Ramos (cell line): ENCODE measurements around the gene TMEM38A.

Experiments
- in situ Hi-C: fragments of 300-500 bp; cut with MboI; formaldehyde crosslinking; loops from one replicate; pipeline ENCODE4 v1.14.3; 2022; ENCODE audit warnings: low sequenced_read_pairs; ENCODE audit not compliant: unreplicated experiment

Gene TMEM38A, protein sequence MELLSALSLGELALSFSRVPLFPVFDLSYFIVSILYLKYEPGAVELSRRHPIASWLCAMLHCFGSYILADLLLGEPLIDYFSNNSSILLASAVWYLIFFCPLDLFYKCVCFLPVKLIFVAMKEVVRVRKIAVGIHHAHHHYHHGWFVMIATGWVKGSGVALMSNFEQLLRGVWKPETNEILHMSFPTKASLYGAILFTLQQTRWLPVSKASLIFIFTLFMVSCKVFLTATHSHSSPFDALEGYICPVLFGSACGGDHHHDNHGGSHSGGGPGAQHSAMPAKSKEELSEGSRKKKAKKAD

DNA sequence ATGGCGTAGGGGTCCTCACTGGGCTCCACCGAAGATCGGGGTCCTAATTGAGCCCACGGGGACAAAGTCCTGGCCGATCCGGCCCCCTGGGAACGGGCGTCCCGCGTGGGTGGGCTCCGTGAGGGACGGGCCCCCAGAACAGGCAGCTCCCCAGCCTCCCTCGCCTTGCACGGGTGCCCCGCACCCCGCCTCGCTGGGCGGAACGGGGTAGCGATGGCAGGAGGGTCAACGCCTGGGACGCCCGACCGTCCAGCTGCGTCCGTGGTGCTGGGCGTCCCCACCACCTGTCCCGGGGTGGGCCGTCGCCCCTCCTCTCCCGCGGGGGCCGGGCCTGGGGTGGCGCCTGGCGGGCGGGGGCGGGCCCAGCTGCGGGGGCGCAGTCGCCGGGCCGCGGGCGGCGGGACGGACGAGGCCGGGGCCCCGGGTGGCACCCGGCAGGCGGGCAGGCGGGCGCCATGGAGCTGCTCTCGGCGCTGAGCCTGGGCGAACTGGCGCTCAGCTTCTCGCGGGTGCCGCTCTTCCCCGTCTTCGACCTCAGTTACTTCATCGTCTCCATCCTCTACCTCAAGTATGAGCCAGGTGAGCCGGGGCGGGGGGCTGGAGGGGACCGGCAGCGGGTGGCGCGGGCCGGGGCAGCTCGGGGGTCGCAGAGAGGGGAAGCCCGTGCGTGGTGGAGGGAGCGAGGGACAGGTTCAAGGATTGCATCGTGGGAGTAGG, at the start of gene TMEM38A:
TMEM38A (plus strand) TSS at position 377 of the 717 bp plus-strand sequence; CDS start at position 456, 79 bp downstream.
- in situ Hi-C loops = no loop called here

DNA sequence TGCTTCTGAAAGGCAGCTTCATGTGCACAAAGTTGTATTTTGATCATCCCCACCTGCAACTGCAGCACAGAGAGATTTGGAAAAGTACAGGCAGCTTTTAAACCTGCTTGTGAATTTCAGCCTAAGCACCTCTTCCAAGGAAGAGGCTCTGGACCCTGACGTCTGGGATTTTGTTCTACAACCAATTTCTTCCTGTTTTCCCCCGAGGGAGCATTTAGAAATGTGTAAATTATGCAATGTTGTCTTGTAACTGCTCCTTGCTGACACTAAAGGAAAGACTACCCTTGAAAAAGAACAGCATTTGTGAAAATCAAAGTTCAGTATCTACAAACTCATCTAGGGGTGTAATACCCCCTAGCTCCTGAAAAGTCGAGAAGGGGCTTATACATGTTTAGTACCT, 48.3 kb upstream of the TMEM38A start:
- in situ Hi-C loops = no loop called here

DNA sequence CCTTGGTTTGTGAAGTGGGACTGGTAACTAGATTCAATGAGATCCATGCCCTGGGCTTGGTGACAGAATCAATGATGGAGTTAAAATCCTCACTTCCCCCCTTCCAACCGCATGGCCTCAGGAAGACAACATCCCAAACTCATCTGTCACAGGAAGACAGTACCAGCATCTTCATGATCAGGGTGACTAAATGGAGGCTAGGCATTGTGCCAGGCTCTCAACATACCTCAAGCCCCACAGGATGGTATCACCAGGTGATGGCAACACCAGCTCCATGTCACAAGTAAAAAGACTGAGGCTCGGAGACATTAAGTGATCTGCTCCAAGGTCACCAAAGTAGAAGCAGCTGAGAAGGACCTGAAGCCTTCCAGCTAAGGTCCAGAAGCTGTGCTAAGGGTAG, 47.1 kb upstream of the TMEM38A start:
- in situ Hi-C loops = no loop called here

DNA sequence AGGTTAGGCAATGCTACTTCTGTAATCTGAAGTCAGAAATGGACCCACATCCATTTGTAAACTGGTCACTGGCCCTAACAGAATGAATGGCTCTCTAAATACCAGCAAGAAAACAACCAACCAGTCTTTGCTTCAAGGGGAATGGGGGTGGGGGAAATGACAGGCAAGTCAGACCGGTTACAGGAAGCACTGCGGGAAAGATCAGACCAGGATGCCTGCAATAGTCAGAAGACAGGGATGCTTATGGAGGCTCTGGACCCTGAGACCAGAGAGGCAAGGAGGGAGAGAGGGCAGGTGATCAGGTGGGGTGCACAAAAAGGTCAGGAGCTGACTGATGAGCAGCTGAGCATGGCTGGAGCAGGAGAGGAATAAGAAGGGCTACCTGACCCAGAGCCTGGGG, 46.0 kb upstream of the TMEM38A start:
- in situ Hi-C loops = no loop called here

DNA sequence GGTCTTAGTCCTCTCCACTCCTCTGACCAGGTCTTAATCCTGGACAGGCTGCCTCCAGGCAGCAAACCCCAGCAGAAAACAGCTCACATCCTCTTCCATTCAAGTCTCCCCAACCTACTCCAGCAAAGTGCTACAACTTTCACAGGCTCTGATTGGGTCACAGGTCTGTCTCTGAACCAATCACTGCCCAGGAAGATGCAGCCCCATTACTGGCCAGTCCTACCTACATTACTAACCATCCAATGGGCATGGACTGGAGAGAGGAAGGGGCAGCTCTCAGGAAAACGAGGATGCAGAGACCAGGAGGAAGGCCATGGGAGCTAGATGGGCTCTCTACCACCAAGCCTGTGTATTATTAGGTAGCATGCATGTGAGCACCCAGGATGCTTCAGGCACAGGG, 45.1 kb upstream of the TMEM38A start:
- in situ Hi-C loops = no loop called here

DNA sequence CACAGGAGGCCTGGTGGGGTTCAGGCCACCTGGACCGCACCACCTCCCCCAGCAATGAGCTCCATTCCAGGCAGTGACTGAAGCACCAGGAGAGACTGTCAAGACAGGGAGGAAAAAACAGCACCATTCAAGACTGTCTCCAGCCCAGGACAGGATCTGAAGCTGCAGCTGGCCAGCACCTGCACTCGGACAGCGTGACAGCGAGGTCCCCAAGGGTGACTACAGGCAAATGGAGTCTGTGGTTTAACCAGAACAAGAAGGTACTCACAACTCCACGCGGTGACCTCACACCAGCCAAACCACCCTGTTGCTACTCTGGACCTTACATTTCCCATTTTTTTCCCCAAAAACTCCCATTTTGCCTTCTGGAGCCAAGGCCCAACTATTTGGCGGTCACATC, 42.7 kb upstream of the TMEM38A start:
- in situ Hi-C loops = no loop called here

DNA sequence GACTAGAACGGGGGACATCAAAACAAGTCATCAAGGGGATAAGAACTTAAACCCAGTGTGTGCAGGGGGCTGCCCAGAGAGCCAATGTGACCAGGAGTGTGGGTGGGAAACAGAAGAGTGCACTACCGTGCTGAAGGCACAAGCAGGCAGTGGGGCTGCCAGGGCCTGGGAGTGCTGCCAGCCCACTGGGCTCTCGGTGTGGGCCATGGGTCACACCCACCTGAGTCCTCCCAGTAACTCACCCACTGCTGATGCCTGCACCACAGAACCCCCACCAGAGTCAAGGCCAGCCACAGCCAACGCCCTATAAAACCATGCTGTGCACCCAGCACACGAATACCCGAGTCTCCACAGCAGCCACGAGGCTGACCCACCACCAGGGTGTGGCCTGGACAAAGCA, 41.5 kb upstream of the TMEM38A start:
- in situ Hi-C loops = no loop called here

DNA sequence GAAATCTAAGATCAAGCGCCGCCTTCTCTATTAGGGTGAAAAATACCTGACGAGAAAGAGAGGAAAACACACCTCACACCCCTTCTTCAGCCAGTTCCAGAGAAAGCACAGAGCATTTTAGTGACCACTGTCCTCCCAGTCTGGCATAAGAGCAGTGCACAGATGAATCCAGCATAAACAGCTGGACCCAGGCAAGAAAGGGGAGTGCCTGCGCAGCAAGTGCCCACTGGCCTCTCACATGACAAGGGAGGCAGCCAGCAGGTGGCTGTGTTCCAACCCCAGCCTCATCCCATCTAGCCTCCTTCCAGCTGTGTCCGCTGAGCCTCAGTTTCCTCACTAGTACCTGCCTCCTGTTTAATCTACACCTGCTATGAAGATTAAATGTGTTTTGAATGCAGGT, 40.9 kb upstream of the TMEM38A start:
- in situ Hi-C loops = no loop called here

DNA sequence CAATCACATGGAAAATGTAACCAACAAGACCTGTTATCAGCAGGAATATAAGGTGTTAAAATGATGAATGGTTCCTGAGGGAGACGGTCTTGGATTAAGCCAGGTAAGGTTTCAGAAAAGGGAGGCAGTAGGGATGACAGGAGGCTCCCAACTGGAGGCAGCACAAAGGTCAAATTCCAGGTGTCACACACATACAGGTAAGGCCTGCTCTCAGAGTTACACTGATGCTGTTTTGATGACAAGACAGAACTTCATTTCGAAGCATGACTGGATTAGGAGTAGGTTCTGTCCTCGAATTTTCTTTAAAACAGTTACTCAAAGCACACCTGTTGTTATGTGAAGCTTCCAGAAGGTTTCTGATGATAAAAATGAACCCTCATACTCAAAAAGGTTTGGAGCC, 40.4 kb upstream of the TMEM38A start:
- in situ Hi-C loops = no loop called here

DNA sequence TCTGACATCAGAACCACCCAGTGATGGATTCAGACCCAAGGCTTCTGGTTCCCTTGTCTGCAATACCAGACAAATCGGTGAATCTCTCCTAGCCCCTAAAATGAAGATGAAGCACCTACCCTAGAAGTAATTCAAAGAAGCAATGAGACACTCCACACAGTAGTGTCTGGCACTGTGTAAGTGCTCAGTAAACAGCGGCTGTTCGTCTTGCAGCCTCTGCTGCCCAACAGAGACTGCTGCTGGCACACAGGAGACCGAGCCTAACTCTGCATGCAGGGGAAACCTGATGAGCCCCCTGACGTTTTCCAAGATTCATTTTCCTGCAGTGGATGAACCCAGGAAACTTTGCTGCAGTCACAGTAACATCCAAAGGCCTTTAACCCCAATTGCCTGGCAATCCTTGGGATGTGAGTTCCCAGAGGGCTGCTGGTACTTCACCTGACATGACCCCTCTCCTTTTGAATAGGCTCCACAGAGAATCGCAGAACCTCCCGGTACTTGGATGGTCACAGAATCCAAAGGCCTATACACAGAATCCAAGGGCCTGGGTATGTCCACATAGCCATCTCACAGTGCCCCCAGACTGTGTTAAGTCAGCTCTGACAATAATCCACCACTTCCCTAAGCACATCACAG, 39.7 kb upstream of the TMEM38A start:
- in situ Hi-C loops = no loop called here

DNA sequence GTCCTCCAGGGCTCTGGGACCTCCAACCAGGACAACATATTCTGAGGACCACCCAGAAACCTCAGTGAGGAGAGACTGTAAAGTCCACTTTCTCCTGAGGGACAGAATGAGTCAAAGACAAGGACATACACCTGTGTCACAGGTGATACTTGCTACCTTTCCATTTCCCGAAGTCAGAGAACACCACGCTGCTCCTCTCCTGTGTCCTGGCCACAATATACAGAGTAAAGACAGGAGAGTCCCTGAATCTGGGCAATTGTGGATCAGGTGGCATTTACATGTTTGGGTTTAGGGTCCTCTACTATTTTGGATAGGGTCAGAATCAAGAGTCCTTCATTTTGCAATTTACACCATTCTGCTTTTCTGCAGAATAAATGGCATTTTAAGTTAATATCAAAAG, 37.9 kb upstream of the TMEM38A start:
- in situ Hi-C loops = no loop called here

DNA sequence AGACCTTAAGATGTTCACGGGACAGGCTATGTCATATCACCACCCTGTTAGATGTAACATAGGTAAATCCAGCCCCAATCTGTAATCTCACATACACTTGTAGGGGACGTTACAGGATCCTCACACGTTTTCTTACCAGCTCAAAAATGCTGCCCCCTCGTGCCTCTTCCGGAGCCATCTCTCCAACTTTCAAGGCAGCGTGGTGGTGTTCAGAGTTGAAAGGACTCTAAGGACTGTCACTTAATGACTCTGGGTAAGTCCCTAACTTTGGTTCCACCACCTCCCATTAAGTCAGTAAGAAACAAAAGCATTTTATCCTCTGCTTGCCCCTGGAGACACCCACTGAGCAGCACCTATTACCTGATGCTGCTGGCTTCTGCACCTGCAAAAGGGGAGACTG, 37.4 kb upstream of the TMEM38A start:
- in situ Hi-C loops = no loop called here

DNA sequence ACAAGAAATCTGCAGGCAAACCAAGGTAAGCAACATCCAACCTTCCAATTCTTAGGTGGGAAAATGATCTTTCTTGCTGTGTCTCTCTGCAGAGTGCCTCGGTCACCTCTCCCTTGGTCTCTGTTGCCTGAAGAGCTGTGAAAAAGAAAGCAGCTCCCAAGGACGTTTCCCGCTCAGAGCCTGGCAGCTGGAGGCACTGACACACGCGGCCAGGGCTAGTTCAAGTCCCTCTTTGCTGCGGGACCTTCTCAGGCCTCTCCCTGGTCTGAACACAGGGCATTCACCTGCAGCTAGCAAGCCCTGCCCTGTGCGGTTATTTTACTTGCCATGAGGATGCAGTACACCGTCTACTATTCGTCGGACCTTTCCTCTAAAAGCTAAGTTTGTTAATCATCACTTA, 36.7 kb upstream of the TMEM38A start:
- in situ Hi-C loops = no loop called here

DNA sequence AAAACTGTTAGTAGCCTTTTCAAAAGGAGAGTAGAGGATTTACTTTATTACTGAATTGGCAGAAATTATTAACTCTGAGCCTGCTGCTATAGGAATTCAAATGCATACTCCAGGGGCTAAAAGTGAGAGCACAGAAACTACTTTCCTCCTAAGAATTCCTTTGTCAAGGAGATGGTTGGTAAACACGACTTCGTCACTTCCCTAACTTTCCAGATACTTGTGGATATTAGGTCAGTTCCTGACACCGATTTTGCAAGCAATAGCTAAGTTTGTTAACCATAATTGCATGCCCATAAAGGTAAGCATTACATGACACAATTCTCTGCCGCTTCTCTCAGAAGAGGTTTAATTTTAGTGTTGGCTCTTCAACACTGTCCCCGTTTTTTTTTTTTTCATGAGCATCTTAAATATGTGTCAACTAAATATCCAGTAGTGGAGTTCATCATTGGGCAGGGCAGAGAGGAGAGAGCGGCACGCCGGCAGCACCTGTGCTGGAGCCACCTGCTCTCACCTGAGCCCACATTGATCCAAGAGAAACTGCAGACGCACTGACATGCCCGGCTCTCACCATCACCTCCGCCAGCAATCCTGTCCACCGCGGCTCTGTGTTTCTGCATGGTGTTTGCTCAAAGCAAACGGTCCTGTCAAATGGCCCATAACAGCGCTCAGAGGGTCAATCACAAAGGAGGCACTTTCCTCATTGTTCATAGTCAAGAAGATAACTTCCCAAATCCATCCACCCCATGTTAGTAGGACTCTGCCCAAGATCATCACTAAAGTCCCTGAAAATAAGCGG, 35.6 kb upstream of the TMEM38A start:
- in situ Hi-C loops = no loop called here

DNA sequence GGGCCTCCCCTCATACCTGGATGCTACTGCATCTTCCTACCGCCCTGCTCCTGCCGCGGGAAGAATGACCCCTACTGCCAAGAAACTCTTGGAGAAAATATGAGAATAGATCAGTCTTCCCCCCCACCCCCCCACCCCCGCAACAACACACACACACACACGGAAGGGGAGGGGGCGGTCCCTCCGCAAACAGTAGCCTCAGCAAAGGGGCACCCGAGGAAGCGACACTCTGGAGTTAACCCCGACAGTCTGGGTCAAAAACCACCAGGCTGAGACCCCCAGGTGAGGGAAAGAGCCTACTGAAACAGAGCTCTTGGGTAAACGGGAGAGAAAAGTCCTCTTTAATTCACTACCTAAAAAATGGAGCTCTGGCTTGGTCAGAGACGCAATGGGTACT, 34.1 kb upstream of the TMEM38A start:
- in situ Hi-C loops = no loop called here

DNA sequence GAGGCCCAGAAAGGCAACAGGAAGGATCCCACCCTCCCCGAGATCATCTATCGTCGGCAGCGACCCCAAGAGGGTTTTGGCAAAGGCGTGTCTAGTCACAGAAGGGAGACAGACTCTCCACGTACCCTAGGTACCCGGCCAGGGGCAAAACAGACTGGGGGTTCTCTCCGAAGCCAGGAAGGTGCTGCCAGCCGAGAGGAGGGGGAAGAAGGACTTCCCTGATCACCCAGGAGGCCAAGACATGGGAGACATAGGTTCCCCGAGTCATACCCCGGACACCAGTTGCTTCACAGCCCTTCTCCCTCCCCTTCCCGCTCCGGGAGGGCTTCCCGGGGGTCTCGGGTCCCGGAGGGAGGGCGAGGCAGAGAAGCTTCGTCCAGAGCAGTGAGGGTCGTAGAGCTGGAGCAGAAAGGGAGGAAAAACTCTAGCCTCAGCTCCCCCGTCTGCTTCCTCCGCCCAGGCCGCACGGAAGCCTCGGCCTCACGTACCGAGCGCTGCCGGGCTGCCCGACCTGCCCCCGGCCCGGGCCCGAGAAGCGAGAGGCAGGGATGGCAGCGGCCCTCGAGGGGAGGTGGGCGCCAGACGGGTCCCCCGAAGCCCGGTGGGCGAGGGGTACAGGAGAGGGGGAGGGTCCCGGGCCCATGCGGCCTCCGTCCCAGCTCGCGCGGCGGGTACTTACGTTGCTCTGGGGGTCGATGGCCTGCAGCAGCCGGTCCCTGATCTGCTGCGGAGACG, 33.6 kb upstream of the TMEM38A start:
- in situ Hi-C loops = no loop called here

DNA sequence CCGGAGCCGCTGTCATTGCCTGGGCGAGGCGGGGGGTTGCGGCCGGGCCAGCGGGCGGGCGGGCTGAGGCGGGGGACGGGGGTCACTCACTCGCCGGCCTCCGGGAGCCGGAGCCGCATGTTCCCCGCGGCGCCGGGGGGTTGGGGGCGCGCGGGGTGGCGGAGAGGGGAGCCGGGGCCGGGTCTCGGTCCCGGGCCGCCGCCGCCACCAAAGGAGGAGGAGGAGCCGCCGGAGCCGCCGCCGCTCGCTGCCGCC, 33.1 kb upstream of the TMEM38A start:
- in situ Hi-C loops = no loop called here

DNA sequence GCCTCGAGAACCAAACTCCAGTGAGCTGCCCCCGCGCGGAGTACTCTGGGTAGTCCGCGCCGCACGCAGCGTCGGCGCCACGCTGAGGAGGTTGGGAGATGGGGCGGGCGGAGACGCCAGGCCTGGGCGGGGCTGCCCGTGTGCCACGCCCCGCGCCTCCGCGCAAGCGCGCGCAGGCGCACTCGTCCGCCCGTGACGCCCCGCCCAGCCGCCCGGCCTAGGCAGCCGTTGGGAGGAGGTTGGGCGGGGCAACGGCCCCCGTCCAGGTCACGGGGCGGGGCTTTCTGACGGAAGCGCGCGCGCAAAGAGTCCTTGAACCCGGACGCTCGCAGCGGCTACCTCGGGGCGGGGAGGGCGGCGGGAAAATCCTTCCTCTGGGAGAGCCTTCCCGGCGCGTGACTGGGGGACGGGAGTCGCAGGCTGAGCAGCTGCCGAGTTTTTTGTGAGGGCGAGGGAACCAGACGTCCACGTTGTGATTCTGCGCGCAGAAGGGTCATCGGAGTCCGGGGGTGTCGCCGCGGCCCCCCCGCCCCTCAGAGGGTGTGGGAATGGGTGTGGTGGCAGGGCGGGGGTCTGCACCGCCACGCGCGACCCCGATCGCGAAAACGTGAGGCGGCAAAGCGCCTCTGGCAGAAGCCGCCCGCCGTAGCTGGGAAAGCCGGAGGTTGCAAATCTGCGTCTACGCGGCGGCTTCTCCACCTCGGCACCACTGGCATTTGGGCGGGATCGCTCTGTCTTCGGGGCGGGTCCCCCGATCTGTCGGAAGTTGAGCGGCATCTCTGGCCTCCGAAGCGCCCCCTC, 32.6 kb upstream of the TMEM38A start, which contains the start of gene MED26:
MED26 (minus strand) TSS at position 22 of the 801 bp plus-strand sequence. CDS start 261 bp downstream, outside the sequence.
- in situ Hi-C loops = no loop called here

DNA sequence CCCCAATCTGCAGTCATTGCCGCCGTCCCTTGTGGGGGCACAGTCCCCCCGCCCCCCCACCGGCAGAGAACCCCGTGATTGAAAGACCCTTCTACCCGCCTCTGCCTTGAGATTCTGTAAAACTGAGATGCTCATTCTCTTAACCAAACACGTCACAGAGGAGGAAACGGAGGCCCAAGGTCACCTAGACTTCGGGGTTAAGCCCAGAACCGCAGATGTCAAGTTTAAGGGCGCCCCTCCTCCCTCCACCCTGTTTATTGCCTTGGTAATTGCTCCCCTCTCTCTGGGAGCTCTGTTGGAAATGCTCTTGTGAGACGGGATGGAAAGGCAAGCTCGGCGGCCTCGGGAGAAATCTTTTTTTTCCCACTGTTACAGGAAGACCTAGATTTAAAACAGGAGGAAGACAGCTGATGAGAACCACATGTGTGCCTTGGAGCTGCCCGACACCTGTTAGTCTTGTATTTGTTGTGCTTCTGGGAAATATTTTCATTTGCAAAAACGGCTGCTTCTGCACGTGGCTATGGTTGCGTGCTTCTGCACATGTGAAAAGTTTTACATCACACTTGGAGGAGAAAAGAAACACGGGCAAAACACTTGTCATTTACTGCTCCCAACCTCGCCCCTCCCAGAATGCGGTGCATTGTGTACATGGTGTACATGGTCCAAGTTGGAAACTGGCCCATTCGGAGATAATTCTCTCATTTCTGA, 31.8 kb upstream of the TMEM38A start:
- in situ Hi-C loops = no loop called here
